A549 treated with GW870086 at 1 μM for 4 hours (cell line): Measurements from ENCODE around the gene SEZ6L. TPM values are rescaled to one million over a fixed set of nuclear protein-coding genes. Genes with fewer than 3 reads are reported as not detected.

Experiments used
- total RNA-seq: library from RNA; stranded (reverse); fragments of 200-300 nt; extraction: Qiagen RNA extraction; gene quantifications from 5 replicates; pipeline ENCODE4 v1.2.3, GENCODE V29; 2022; ENCODE audit warnings: low read depth

Gene SEZ6L
- total RNA-seq = not detected in 5 replicates

DNA sequence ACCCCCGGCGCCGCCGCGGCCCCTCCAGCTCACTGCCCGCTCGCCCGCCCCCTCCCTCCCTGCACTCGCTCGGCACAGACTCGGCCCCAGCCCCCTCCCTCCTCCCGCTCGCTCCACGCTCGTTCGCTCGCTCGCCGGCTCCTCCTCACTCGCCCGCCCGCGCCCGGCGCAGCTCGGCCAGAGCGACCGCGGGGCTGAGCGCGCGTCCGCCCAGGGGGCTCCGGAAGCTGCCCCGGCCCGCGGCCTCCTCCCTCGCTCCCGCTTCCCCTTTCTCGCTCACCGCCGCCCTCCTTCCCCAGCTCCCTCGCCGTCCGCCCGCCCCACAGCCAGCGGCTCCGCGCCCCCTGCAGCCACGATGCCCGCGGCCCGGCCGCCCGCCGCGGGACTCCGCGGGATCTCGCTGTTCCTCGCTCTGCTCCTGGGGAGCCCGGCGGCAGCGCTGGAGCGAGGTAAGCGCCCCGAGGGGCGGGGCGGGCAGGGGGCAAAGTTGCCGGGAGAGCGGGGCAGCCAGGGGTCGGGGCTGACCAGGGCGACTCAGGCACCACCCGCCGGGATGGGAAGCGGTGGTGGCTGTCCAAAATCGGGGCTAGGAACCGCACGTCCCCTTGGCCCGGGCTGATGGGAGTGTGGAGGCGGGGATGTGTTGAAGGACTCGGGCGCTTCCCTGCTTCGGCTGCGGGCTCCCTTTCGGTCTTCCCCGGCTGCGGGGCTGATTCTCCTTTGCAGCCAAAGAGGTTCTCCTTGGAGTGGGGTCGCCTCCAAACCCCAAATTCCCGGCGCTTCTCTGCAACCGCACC is at the start of gene SEZ6L:
Gene SEZ6L (plus strand): TSS at position 148 of the 797 bp plus-strand sequence. CDS start 208 bp downstream, at position 356.

DNA sequence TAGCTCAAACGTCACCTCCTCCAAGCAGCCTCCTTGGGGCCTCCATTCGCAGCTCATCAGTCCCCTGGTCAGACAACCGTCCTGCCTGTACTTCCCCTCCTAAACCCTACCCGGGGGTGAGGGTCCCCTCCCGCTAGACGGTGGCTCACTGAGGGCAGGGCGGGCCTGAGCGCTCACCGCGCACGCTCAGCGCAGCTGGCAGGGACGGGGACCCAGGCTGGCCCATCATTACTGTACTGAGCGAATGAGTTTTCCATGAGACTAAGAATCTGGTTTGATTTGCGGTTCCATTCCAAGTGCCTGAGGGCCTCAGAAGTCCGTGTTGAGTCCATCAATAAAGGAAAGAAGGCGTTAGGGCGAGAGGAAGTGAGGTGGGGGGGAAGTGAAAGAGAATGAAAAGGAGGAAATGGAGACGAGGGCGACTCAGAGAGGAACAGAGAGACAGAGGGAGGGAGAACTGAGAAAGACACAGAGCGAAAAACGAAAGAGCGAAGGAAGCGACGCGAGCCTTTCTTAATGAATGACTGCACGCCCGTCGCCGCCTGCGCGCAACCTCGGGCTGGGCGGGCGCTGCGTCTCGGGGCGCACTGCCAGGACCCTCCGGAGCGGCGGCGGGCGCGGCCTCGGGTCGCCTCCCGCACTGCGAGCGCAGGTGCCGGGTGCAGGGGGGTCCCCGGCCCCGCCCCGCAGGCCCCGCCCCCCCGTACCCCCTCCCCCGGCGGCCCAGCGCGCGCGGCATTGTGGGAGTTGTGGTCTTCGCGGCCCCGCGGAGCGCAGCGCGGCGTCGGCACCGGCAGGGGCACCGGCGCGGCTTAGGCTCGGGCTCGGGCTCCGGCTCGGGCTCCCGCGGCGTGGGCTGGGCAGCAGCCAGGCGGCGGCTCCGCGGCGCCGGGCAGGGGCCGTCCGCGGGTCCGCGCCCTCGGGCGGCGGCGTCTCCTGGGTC is 259.5 kb downstream of the SEZ6L start, which contains the start of gene ASPHD2:
Gene ASPHD2 (plus strand): TSS at position 746 of the 943 bp plus-strand sequence. CDS start 4,356 bp downstream, outside the sequence.

